ENCODE measurements around the gene UBE2G2.
"Not testable (repeated sequence)": the region's sequence is repeated elsewhere in the genome, so short reads cannot be mapped to it uniquely, and the experiment has no call there.

UBE2G2 gene

GRCh38 chr21:44836349-44836665 is 34.7 kb upstream of the UBE2G2 start:
- Histone ChIP-seq H3K4me1 (ENCODE audit: control insufficient read depth, insufficient read depth, low read length, unreplicated experiment) (peaks cover 12% of the 10 kb centered on the region), H3K79me2 (ENCODE audit: control insufficient read depth, insufficient read depth, low read length, unreplicated experiment) (no peaks in the 10 kb centered on the region), H3K36me3 (ENCODE audit: insufficient read depth, low read length) (no peaks in the 10 kb centered on the region), H3K27me3 (ENCODE audit: insufficient read depth, low read length) (no peaks in the 10 kb centered on the region), H3K4me3 (ENCODE audit: low read depth, low read length) (no peak overlapping the region), H2AFZ (ENCODE audit: low read length, unreplicated experiment) (no peak overlapping the region), H3K27ac (ENCODE audit: low read depth, low read length) (no peak overlapping the region)

GRCh38 chr21:44835647-44835973 is 34.0 kb upstream of the UBE2G2 start:
- H3K27me3 ChIP-seq (ENCODE audit: insufficient read depth, low read length) = no peaks in the 10 kb centered on the region
- H3K79me2 ChIP-seq (ENCODE audit: control insufficient read depth, insufficient read depth, low read length, unreplicated experiment) = no peaks in the 10 kb centered on the region
- H2AFZ ChIP-seq (ENCODE audit: low read length, unreplicated experiment) = no peak overlapping the region
- peaks cover 12% of the 10 kb centered on the region for H3K4me1 ChIP-seq (ENCODE audit: control insufficient read depth, insufficient read depth, low read length, unreplicated experiment)
- H3K4me3 ChIP-seq (ENCODE audit: low read depth, low read length) = no peak overlapping the region
- no peak overlapping the region for H3K27ac ChIP-seq (ENCODE audit: low read depth, low read length)
- H3K36me3 ChIP-seq (ENCODE audit: insufficient read depth, low read length) = no peaks in the 10 kb centered on the region

GRCh38 chr21:44834951-44835646 is 33.5 kb upstream of the UBE2G2 start:
- Histone ChIP-seq H2AFZ (ENCODE audit: low read length, unreplicated experiment) (no peak overlapping the region), H3K36me3 (ENCODE audit: insufficient read depth, low read length) (no peaks in the 10 kb centered on the region), H3K4me3 (ENCODE audit: low read depth, low read length) (no peak overlapping the region), H3K27me3 (ENCODE audit: insufficient read depth, low read length) (peaks cover 1% of the 10 kb centered on the region; the same call in 1 of the 2 replicates), H3K79me2 (ENCODE audit: control insufficient read depth, insufficient read depth, low read length, unreplicated experiment) (no peaks in the 10 kb centered on the region), H3K27ac (ENCODE audit: low read depth, low read length) (no peak overlapping the region), H3K4me1 (ENCODE audit: control insufficient read depth, insufficient read depth, low read length, unreplicated experiment) (peaks cover 12% of the 10 kb centered on the region)

- H3K79me2 ChIP-seq (ENCODE audit: control insufficient read depth, insufficient read depth, low read length, unreplicated experiment) = no peaks in the 10 kb centered on the region
- no peaks in the 10 kb centered on the region for H3K36me3 ChIP-seq (ENCODE audit: insufficient read depth, low read length)
- H3K4me3 ChIP-seq (ENCODE audit: low read depth, low read length) = no peak overlapping the region
- no peak overlapping the region for H2AFZ ChIP-seq (ENCODE audit: low read length, unreplicated experiment)
- H3K27ac ChIP-seq (ENCODE audit: low read depth, low read length) = no peak overlapping the region
- H3K27me3 ChIP-seq (ENCODE audit: insufficient read depth, low read length) = peaks cover 8% of the 10 kb centered on the region; the same call in 1 of the 2 replicates
- peaks cover 12% of the 10 kb centered on the region for H3K4me1 ChIP-seq (ENCODE audit: control insufficient read depth, insufficient read depth, low read length, unreplicated experiment)
Measured at GRCh38 chr21:44834231-44834950, 32.8 kb upstream of the UBE2G2 start.

- H3K4me3 ChIP-seq (ENCODE audit: low read depth, low read length) = no peak overlapping the region
- no peak overlapping the region for H2AFZ ChIP-seq (ENCODE audit: low read length, unreplicated experiment)
- H3K27me3 ChIP-seq (ENCODE audit: insufficient read depth, low read length) = peaks cover 16% of the 10 kb centered on the region
- H3K4me1 ChIP-seq (ENCODE audit: control insufficient read depth, insufficient read depth, low read length, unreplicated experiment) = peaks cover 12% of the 10 kb centered on the region
- H3K27ac ChIP-seq (ENCODE audit: low read depth, low read length) = no peak overlapping the region
- no peaks in the 10 kb centered on the region for H3K79me2 ChIP-seq (ENCODE audit: control insufficient read depth, insufficient read depth, low read length, unreplicated experiment)
- H3K36me3 ChIP-seq (ENCODE audit: insufficient read depth, low read length) = no peaks in the 10 kb centered on the region
Measured at GRCh38 chr21:44833663-44834062, 32.0 kb upstream of the UBE2G2 start.

GRCh38 chr21:44832516-44833255 is 31.1 kb upstream of the UBE2G2 start:
- not testable (repeated sequence) for H3K79me2 ChIP-seq (ENCODE audit: control insufficient read depth, insufficient read depth, low read length, unreplicated experiment); H2AFZ ChIP-seq (ENCODE audit: low read length, unreplicated experiment); H3K4me3 ChIP-seq (ENCODE audit: low read depth, low read length); H3K27ac ChIP-seq (ENCODE audit: low read depth, low read length); H3K36me3 ChIP-seq (ENCODE audit: insufficient read depth, low read length)
- peaks cover 23% of the 10 kb centered on the region for H3K27me3 ChIP-seq (ENCODE audit: insufficient read depth, low read length)
- H3K4me1 ChIP-seq (ENCODE audit: control insufficient read depth, insufficient read depth, low read length, unreplicated experiment) = peaks cover 12% of the 10 kb centered on the region

- Histone ChIP-seq H3K4me3 (ENCODE audit: low read depth, low read length) (no peak overlapping the region), H2AFZ (ENCODE audit: low read length, unreplicated experiment) (no peak overlapping the region), H3K36me3 (ENCODE audit: insufficient read depth, low read length) (no peaks in the 10 kb centered on the region), H3K4me1 (ENCODE audit: control insufficient read depth, insufficient read depth, low read length, unreplicated experiment) (no peaks in the 10 kb centered on the region), H3K27me3 (ENCODE audit: insufficient read depth, low read length) (peaks cover 27% of the 10 kb centered on the region), H3K27ac (ENCODE audit: low read depth, low read length) (no peak overlapping the region), H3K79me2 (ENCODE audit: control insufficient read depth, insufficient read depth, low read length, unreplicated experiment) (no peaks in the 10 kb centered on the region)
Measured at GRCh38 chr21:44831227-44831860, 29.7 kb upstream of the UBE2G2 start.

- H3K79me2 ChIP-seq (ENCODE audit: control insufficient read depth, insufficient read depth, low read length, unreplicated experiment) = no peaks in the 10 kb centered on the region
- H3K4me1 ChIP-seq (ENCODE audit: control insufficient read depth, insufficient read depth, low read length, unreplicated experiment) = no peaks in the 10 kb centered on the region
- no peak overlapping the region for H3K27ac ChIP-seq (ENCODE audit: low read depth, low read length)
- no peak overlapping the region for H2AFZ ChIP-seq (ENCODE audit: low read length, unreplicated experiment)
- no peak overlapping the region for H3K4me3 ChIP-seq (ENCODE audit: low read depth, low read length)
- H3K27me3 ChIP-seq (ENCODE audit: insufficient read depth, low read length) = peaks cover 31% of the 10 kb centered on the region
- H3K36me3 ChIP-seq (ENCODE audit: insufficient read depth, low read length) = no peaks in the 10 kb centered on the region
Measured at GRCh38 chr21:44829507-44830092, 28.0 kb upstream of the UBE2G2 start.

GRCh38 chr21:44828362-44829056 is 26.9 kb upstream of the UBE2G2 start:
- no peak overlapping the region for H2AFZ ChIP-seq (ENCODE audit: low read length, unreplicated experiment)
- H3K27me3 ChIP-seq (ENCODE audit: insufficient read depth, low read length) = peaks cover 31% of the 10 kb centered on the region
- H3K27ac ChIP-seq (ENCODE audit: low read depth, low read length) = no peak overlapping the region
- H3K79me2 ChIP-seq (ENCODE audit: control insufficient read depth, insufficient read depth, low read length, unreplicated experiment) = no peaks in the 10 kb centered on the region
- H3K36me3 ChIP-seq (ENCODE audit: insufficient read depth, low read length) = no peaks in the 10 kb centered on the region
- H3K4me1 ChIP-seq (ENCODE audit: control insufficient read depth, insufficient read depth, low read length, unreplicated experiment) = no peaks in the 10 kb centered on the region
- no peak overlapping the region for H3K4me3 ChIP-seq (ENCODE audit: low read depth, low read length)

- Histone ChIP-seq H3K4me1 (ENCODE audit: control insufficient read depth, insufficient read depth, low read length, unreplicated experiment) (no peaks in the 10 kb centered on the region), H3K4me3 (ENCODE audit: low read depth, low read length) (no peak overlapping the region), H3K27me3 (ENCODE audit: insufficient read depth, low read length) (peaks cover 14% of the 10 kb centered on the region), H3K36me3 (ENCODE audit: insufficient read depth, low read length) (no peaks in the 10 kb centered on the region), H3K79me2 (ENCODE audit: control insufficient read depth, insufficient read depth, low read length, unreplicated experiment) (no peaks in the 10 kb centered on the region), H2AFZ (ENCODE audit: low read length, unreplicated experiment) (no peak overlapping the region), H3K27ac (ENCODE audit: low read depth, low read length) (no peak overlapping the region)
Measured at GRCh38 chr21:44823179-44823660, 21.6 kb upstream of the UBE2G2 start.
